WTC11 (cell line): ENCODE data around the gene USP17L13.
"Not testable (repeated sequence)": the region's sequence is repeated elsewhere in the genome, so short reads cannot be mapped to it uniquely, and the experiment has no call there.

Experiments
- AFF4 ChIP-seq: sonication (generic); formaldehyde crosslinking; IDR thresholded peaks from 2 replicates; pipeline ENCODE4 v1.8.1; 2023; ENCODE audit warnings: mild to moderate bottlenecking, missing genetic modification reagents, borderline replicate concordance
- ATF3 ChIP-seq: sonication (generic); formaldehyde crosslinking; conservative IDR thresholded peaks from 2 replicates; pipeline ENCODE4 v1.8.1; 2022; ENCODE audit warnings: mild to moderate bottlenecking, missing genetic modification reagents
- CREB1 ChIP-seq: sonication (generic); formaldehyde crosslinking; IDR thresholded peaks from 2 replicates; pipeline ENCODE4 v1.8.0; 2023; ENCODE audit warnings: mild to moderate bottlenecking, missing genetic modification reagents
- CTCF ChIP-seq: fragments of 200-600 bp; IDR thresholded peaks from 2 replicates; pipeline ENCODE4 v1.8.0; 2022; ENCODE audit warnings: antibody characterized with exemption
- EMX1 ChIP-seq: fragments of 250-450 bp; sonication (Bioruptor Pico); IDR thresholded peaks from 2 replicates; pipeline ENCODE4 v1.8.0; 2021; ENCODE audit warnings: mild to moderate bottlenecking
- FOXJ3 ChIP-seq: sonication (generic); formaldehyde crosslinking; IDR thresholded peaks from 2 replicates; pipeline ENCODE4 v1.9.0; 2021; ENCODE audit warnings: missing genetic modification reagents, mild to moderate bottlenecking, borderline replicate concordance
- IRF1 ChIP-seq: sonication (generic); formaldehyde crosslinking; IDR thresholded peaks from 2 replicates; pipeline ENCODE4 v1.8.0; 2023; ENCODE audit warnings: missing genetic modification reagents
- KAT7 ChIP-seq: sonication (generic); formaldehyde crosslinking; IDR thresholded peaks from 2 replicates; pipeline ENCODE4 v1.8.1; 2023; ENCODE audit warnings: missing genetic modification reagents, mild to moderate bottlenecking, borderline replicate concordance
- SMAD3 ChIP-seq: sonication (generic); formaldehyde crosslinking; IDR thresholded peaks from 2 replicates; pipeline ENCODE4 v1.8.0; 2022; ENCODE audit warnings: missing genetic modification reagents, mild to moderate bottlenecking, borderline replicate concordance
- TCF7 ChIP-seq: sonication (generic); formaldehyde crosslinking; IDR thresholded peaks from 2 replicates; pipeline ENCODE4 v1.8.0; 2022; ENCODE audit warnings: mild to moderate bottlenecking, low read depth, missing genetic modification reagents, moderate library complexity

GRCh38 chr4:9214701-9215100 is 10.0 kb upstream of the USP17L13 start:
- TF ChIP-seq CTCF; FOXJ3 (CRISPR knock-in tag); ATF3 (CRISPR knock-in tag); IRF1 (CRISPR knock-in tag); CREB1 (CRISPR knock-in tag); SMAD3 (CRISPR knock-in tag); KAT7 (CRISPR knock-in tag); AFF4 (CRISPR knock-in tag); TCF7 (CRISPR knock-in tag); EMX1: not testable (repeated sequence)
